Activated CD4-positive, CD25-positive, alpha-beta regulatory T cell treated with anti-CD3 and anti-CD28 coated beads, Interleukin-2, amount 50 U/mL, for 24 hours (primary cell): ENCODE data around the gene CEP152.

Experiments used
- ATAC-seq, 2 donors: fragments of 150-1000 bp; cut with Tn5 transposase; one replicate each; pipeline ENCODE4 v1.10.0; 2021; ENCODE audit warnings: mild to moderate bottlenecking in 1 of 2, moderate library complexity in 1 of 2

Gene CEP152

GRCh38 chr15:48761393-48762158 lies 49.3 kb downstream of the CEP152 start:
- no peak for ATAC-seq

- no peak for ATAC-seq
These were observed 50.9 kb downstream of the CEP152 start for GRCh38 chr15:48759921-48760320.

GRCh38 chr15:48757661-48758060 lies 53.2 kb downstream of the CEP152 start:
- no peak for ATAC-seq

GRCh38 chr15:48754011-48754410 lies 56.9 kb downstream of the CEP152 start:
- ATAC-seq = no peak

GRCh38 chr15:48751595-48751994 lies 59.3 kb downstream of the CEP152 start:
- no peak for ATAC-seq

- ATAC-seq = no peak
These were observed 62.3 kb downstream of the CEP152 start for GRCh38 chr15:48748535-48748934.

GRCh38 chr15:48733615-48734014 lies 77.3 kb downstream of the CEP152 start:
- ATAC-seq = no peak

- no peak for ATAC-seq
These were observed 80.4 kb downstream of the CEP152 start for GRCh38 chr15:48730506-48730905.

- ATAC-seq = no peak
These were observed 86.9 kb downstream of the CEP152 start for GRCh38 chr15:48723969-48724368.

GRCh38 chr15:48722764-48723661 lies 87.9 kb downstream of the CEP152 start:
- ATAC-seq = no peak

- ATAC-seq = no peak
These were observed 89.6 kb downstream of the CEP152 start for GRCh38 chr15:48721061-48721810.

GRCh38 chr15:48720646-48721045 lies 90.2 kb downstream of the CEP152 start:
- ATAC-seq = no peak

GRCh38 chr15:48719668-48720067 lies 91.2 kb downstream of the CEP152 start:
- peak in 1 of 2 donors; percentile 17 for ATAC-seq

- no peak for ATAC-seq
These were observed 92.2 kb downstream of the CEP152 start for GRCh38 chr15:48718646-48719045.

- ATAC-seq = no peak
These were observed 93.4 kb downstream of the CEP152 start for GRCh38 chr15:48717458-48717857.

GRCh38 chr15:48712546-48712945 lies 98.3 kb downstream of the CEP152 start:
- no peak for ATAC-seq

GRCh38 chr15:48710952-48711495 lies 99.8 kb downstream of the CEP152 start:
- ATAC-seq = no peak

GRCh38 chr15:48708641-48709040 lies 102.2 kb downstream of the CEP152 start:
- ATAC-seq = no peak

- ATAC-seq = no peak
These were observed 105.5 kb downstream of the CEP152 start for GRCh38 chr15:48705381-48705780.

GRCh38 chr15:48703544-48703943 lies 107.3 kb downstream of the CEP152 start:
- ATAC-seq = no peak

- ATAC-seq = no peak
These were observed 108.2 kb downstream of the CEP152 start for GRCh38 chr15:48702569-48703236.

GRCh38 chr15:48696627-48697312 lies 114.1 kb downstream of the CEP152 start:
- ATAC-seq = no peak
